Epithelial cell of umbilical artery (primary cell): ENCODE measurements around the gene NUP35. TPM values are rescaled to one million over a fixed set of nuclear protein-coding genes. Genes with fewer than 3 reads are reported as not detected.

Source experiments
- total RNA-seq: library from RNA; depleted of rRNA; stranded (reverse); fragments of >200 nt; gene quantifications from 2 replicates; pipeline ENCODE4 v1.2.3, GENCODE V29; 2014

Gene NUP35
- total RNA-seq = 20.5 and 23.3 TPM in 2 replicates

GRCh38 chr2:183124222-183124956 is at the start of gene NUP35:
Gene NUP35, plus strand, starts transcription at chr2:183124443. Its CDS starts 15 bp downstream, at chr2:183124458.

GRCh38 chr2:183078464-183079138 is 45.6 kb upstream of the NUP35 start, which contains the start of gene DUSP19:
Gene DUSP19, plus strand, starts transcription at chr2:183078747. Its CDS starts 187 bp downstream, at chr2:183078934.

Other genes starting within 250 kb of the NUP35 start
- 128 and 159 TPM in 2 replicates for gene NCKAP1, start 86.0 kb upstream of the NUP35 start, total RNA-seq
- gene DUSP19, start 45.7 kb upstream of the NUP35 start, total RNA-seq = 1.9 and 3.2 TPM in 2 replicates